22Rv1 (cell line): ENCODE data around the gene LIPA.

Source experiments
- ZFX ChIP-seq: fragments of 450-650 bp; IDR thresholded peaks from 2 replicates; pipeline ENCODE4 v1.6.1; 2017; ENCODE audit warnings: antibody characterized with exemption, borderline replicate concordance
- TF ChIP-seq, protein P1 (sequence below): fragments of 450-650 bp; IDR thresholded peaks from 2 replicates; pipeline ENCODE4 v1.5.1; 2017; ENCODE audit warnings: mild to moderate bottlenecking

DNA sequence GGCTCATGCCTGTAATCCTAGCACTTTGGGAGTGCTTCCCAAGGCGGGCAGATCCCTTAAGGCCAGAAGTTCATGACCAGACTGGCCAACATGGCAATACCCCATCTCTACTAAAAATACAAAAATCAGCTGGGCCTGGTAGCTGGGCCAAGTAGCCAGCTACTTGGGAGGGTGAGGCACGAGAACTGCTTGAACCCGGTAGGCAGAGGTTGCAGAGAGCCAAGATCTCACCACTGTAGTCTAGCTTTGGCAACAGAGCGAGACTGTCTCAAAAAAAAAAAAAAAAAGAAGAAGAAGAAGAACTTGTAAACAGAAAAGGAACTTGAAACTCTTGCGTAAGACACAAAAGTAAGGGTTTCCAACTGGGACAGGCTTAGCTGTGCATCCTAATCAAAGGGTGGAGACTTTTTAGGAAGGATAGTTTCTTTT, 44.7 kb upstream of the LIPA start:
- TF ChIP-seq, protein P1, sequence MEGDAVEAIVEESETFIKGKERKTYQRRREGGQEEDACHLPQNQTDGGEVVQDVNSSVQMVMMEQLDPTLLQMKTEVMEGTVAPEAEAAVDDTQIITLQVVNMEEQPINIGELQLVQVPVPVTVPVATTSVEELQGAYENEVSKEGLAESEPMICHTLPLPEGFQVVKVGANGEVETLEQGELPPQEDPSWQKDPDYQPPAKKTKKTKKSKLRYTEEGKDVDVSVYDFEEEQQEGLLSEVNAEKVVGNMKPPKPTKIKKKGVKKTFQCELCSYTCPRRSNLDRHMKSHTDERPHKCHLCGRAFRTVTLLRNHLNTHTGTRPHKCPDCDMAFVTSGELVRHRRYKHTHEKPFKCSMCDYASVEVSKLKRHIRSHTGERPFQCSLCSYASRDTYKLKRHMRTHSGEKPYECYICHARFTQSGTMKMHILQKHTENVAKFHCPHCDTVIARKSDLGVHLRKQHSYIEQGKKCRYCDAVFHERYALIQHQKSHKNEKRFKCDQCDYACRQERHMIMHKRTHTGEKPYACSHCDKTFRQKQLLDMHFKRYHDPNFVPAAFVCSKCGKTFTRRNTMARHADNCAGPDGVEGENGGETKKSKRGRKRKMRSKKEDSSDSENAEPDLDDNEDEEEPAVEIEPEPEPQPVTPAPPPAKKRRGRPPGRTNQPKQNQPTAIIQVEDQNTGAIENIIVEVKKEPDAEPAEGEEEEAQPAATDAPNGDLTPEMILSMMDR = no peak
- TF ChIP-seq ZFX = no peak
